T-helper 2 cell treated with Interferon-gamma antibody and Interleukin-4, amounts not matched to agents 5 μg/mL and 100 μg/mL, for 36 hours (primary cell): Measurements from ENCODE around the gene SRMS.

Experiments
- DNase-seq: peaks from one replicate; pipeline ENCODE4 v3.0.0; 2021; ENCODE audit warnings: low spot score
- H3K27ac Mint-ChIP-seq: one replicate; pipeline ENCODE4 v1.8.0; 2021; ENCODE audit warnings: mild to moderate bottlenecking, mixed read lengths
- H3K27me3 Mint-ChIP-seq: one replicate; pipeline ENCODE4 v1.8.0; 2021; ENCODE audit warnings: low read depth, mixed read lengths
- H3K36me3 Mint-ChIP-seq: one replicate; pipeline ENCODE4 v1.8.0; 2021; ENCODE audit warnings: low read depth, mixed read lengths
- H3K4me1 Mint-ChIP-seq: one replicate; pipeline ENCODE4 v1.8.0; 2021; ENCODE audit warnings: low read depth, mixed read lengths
- H3K4me3 Mint-ChIP-seq: one replicate; pipeline ENCODE4 v1.8.0; 2022; ENCODE audit warnings: mild to moderate bottlenecking, moderate library complexity, mixed read lengths
- H3K9me3 Mint-ChIP-seq: one replicate; pipeline ENCODE4 v1.8.0; 2021; ENCODE audit warnings: mixed read lengths

SRMS gene

GRCh38 chr20:63536241-63536977 is 11.1 kb downstream of the SRMS start:
- no peak for DNase-seq
- Mint-ChIP-seq H3K4me3 (no peak overlapping the region), H3K4me1 (peaks cover 6% of the 10 kb centered on the region)

GRCh38 chr20:63534831-63535651 is 12.5 kb downstream of the SRMS start:
- Mint-ChIP-seq H3K36me3 (no peaks in the 10 kb centered on the region), H3K4me3 (no peak overlapping the region), H3K27me3 (no peaks in the 10 kb centered on the region), H3K27ac (no peak overlapping the region), H3K9me3 (no peaks in the 10 kb centered on the region), H3K4me1 (peaks cover 6% of the 10 kb centered on the region)
- DNase-seq, result no peak

More at GRCh38 chr20:63536241-63536977, 11.1 kb downstream of the SRMS start:
- no peaks in the 10 kb centered on the region for H3K9me3 Mint-ChIP-seq
- H3K36me3 Mint-ChIP-seq, result no peaks in the 10 kb centered on the region
- peak overlapping the region; percentile 68 for H3K27ac Mint-ChIP-seq
- H3K27me3 Mint-ChIP-seq, result no peaks in the 10 kb centered on the region

GRCh38 chr20:63534427-63534830 is 13.1 kb downstream of the SRMS start:
- Mint-ChIP-seq H3K9me3 (no peaks in the 10 kb centered on the region), H3K27me3 (no peaks in the 10 kb centered on the region), H3K27ac (no peak overlapping the region), H3K4me1 (peaks cover 6% of the 10 kb centered on the region), H3K36me3 (no peaks in the 10 kb centered on the region), H3K4me3 (no peak overlapping the region)
- no peak for DNase-seq

GRCh38 chr20:63533871-63534393 is 13.6 kb downstream of the SRMS start:
- Mint-ChIP-seq H3K27ac (no peak overlapping the region), H3K36me3 (no peaks in the 10 kb centered on the region), H3K4me1 (peaks cover 5% of the 10 kb centered on the region), H3K4me3 (no peak overlapping the region), H3K27me3 (no peaks in the 10 kb centered on the region), H3K9me3 (no peaks in the 10 kb centered on the region)
- no peak for DNase-seq

GRCh38 chr20:63533388-63533787 is 14.2 kb downstream of the SRMS start:
- H3K27ac Mint-ChIP-seq, result no peak overlapping the region

GRCh38 chr20:63532449-63532971 is 15.0 kb downstream of the SRMS start:
- H3K4me1 Mint-ChIP-seq, result peaks cover 6% of the 10 kb centered on the region
- no peaks in the 10 kb centered on the region for H3K9me3 Mint-ChIP-seq
- no peak overlapping the region for H3K27ac Mint-ChIP-seq
- no peak overlapping the region for H3K4me3 Mint-ChIP-seq
- no peaks in the 10 kb centered on the region for H3K36me3 Mint-ChIP-seq
- DNase-seq, result no peak
- H3K27me3 Mint-ChIP-seq, result no peaks in the 10 kb centered on the region

More at GRCh38 chr20:63533388-63533787, 14.2 kb downstream of the SRMS start:
- no peaks in the 10 kb centered on the region for H3K27me3 Mint-ChIP-seq
- no peak for DNase-seq
- H3K4me1 Mint-ChIP-seq, result peaks cover 5% of the 10 kb centered on the region
- no peak overlapping the region for H3K4me3 Mint-ChIP-seq
- H3K36me3 Mint-ChIP-seq, result no peaks in the 10 kb centered on the region
- H3K9me3 Mint-ChIP-seq, result no peaks in the 10 kb centered on the region

- Mint-ChIP-seq H3K36me3 (no peaks in the 10 kb centered on the region), H3K4me1 (peaks cover 3% of the 10 kb centered on the region), H3K9me3 (no peaks in the 10 kb centered on the region), H3K27me3 (no peaks in the 10 kb centered on the region), H3K27ac (no peak overlapping the region), H3K4me3 (no peak overlapping the region)
- DNase-seq, result no peak
Measured at GRCh38 chr20:63531686-63532448, 15.7 kb downstream of the SRMS start.

GRCh38 chr20:63530788-63531160 is 16.8 kb downstream of the SRMS start:
- DNase-seq, result no peak
- H3K4me1 Mint-ChIP-seq, result peaks cover 3% of the 10 kb centered on the region
- H3K27ac Mint-ChIP-seq, result no peak overlapping the region
- no peak overlapping the region for H3K4me3 Mint-ChIP-seq
- no peaks in the 10 kb centered on the region for H3K9me3 Mint-ChIP-seq
- H3K27me3 Mint-ChIP-seq, result no peaks in the 10 kb centered on the region
- H3K36me3 Mint-ChIP-seq, result no peaks in the 10 kb centered on the region

- H3K36me3 Mint-ChIP-seq, result no peaks in the 10 kb centered on the region
- no peak overlapping the region for H3K4me3 Mint-ChIP-seq
- no peaks in the 10 kb centered on the region for H3K9me3 Mint-ChIP-seq
- H3K4me1 Mint-ChIP-seq, result peaks cover 3% of the 10 kb centered on the region
- no peak overlapping the region for H3K27ac Mint-ChIP-seq
- no peaks in the 10 kb centered on the region for H3K27me3 Mint-ChIP-seq
- DNase-seq, result no peak
Measured at GRCh38 chr20:63529861-63530787, 17.4 kb downstream of the SRMS start.

GRCh38 chr20:63529180-63529860 is 18.2 kb downstream of the SRMS start:
- no peaks in the 10 kb centered on the region for H3K9me3 Mint-ChIP-seq
- H3K27ac Mint-ChIP-seq, result no peak overlapping the region
- H3K4me3 Mint-ChIP-seq, result no peak overlapping the region
- no peaks in the 10 kb centered on the region for H3K27me3 Mint-ChIP-seq
- peaks cover 3% of the 10 kb centered on the region for H3K4me1 Mint-ChIP-seq
- peaks cover 2% of the 10 kb centered on the region for H3K36me3 Mint-ChIP-seq
- no peak for DNase-seq

- no peak overlapping the region for H3K27ac Mint-ChIP-seq
- peaks cover 6% of the 10 kb centered on the region for H3K4me1 Mint-ChIP-seq
- DNase-seq, result no peak
- H3K27me3 Mint-ChIP-seq, result no peaks in the 10 kb centered on the region
- H3K4me3 Mint-ChIP-seq, result no peak overlapping the region
- H3K36me3 Mint-ChIP-seq, result peaks cover 20% of the 10 kb centered on the region
- H3K9me3 Mint-ChIP-seq, result no peaks in the 10 kb centered on the region
Measured at GRCh38 chr20:63527184-63527583, 20.4 kb downstream of the SRMS start.

- Mint-ChIP-seq H3K27me3 (no peaks in the 10 kb centered on the region), H3K36me3 (peaks cover 25% of the 10 kb centered on the region), H3K27ac (no peak overlapping the region), H3K4me3 (no peak overlapping the region), H3K9me3 (no peaks in the 10 kb centered on the region), H3K4me1 (peaks cover 6% of the 10 kb centered on the region)
- no peak for DNase-seq
Measured at GRCh38 chr20:63525971-63526370, 21.6 kb downstream of the SRMS start.
